HG03060 (cell line): ENCODE data around the gene APOL2.
"Not testable (repeated sequence)": the region's sequence is repeated elsewhere in the genome, so short reads cannot be mapped to it uniquely, and the experiment has no call there.

Source experiments
- ATAC-seq: cut with Tn5 transposase; IDR thresholded peaks from one replicate; pipeline ENCODE4 v1.9.1; 2021; ENCODE audit warnings: low read depth, moderate number of reproducible peaks; ENCODE audit not compliant: unreplicated experiment

Gene APOL2

DNA sequence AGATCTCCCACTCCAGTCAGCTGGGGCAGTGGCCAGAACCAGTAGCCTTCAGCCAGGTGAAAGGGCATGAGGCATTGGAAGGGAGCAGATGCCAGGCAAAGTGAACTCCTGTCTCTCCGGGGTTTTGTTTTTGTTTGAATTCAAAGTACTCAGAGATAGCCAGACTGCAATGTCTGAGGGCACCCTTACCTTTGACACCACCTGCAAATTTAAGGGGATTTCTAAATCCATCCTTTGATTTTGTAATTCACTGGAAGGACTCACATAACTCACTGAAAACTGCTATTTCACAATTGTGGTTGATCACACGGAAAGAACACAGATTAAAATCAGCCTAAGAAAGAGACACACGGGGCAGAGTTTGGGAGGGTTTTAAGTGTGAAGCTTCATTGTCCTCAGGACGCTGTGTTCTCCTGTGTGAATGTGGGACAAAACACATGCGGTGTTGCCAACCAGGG is 23.9 kb upstream of the APOL2 start:
- ATAC-seq = not testable (repeated sequence)

GRCh38 chr22:36262307-36262706 is 23.0 kb upstream of the APOL2 start:
- ATAC-seq = not testable (repeated sequence)

DNA sequence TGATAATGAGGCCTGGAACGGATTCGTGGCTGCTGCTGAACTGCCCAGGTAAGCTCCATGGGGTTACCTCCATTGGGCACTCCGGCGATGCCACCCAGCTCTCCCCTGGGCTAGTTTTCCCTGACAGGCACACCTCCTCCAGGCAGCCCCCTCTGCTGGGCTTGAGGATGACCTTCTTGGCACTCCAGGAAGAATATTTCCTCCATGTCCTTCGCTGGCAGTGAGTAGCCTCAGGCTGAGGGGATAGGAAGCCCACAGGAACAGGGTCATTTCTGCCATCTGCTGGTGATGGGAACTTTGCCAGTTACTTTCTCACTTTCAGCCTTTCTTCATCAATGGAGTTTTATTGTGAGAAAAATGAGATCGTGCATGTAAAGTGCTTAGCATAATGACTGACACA is 22.3 kb upstream of the APOL2 start:
- not testable (repeated sequence) for ATAC-seq

DNA sequence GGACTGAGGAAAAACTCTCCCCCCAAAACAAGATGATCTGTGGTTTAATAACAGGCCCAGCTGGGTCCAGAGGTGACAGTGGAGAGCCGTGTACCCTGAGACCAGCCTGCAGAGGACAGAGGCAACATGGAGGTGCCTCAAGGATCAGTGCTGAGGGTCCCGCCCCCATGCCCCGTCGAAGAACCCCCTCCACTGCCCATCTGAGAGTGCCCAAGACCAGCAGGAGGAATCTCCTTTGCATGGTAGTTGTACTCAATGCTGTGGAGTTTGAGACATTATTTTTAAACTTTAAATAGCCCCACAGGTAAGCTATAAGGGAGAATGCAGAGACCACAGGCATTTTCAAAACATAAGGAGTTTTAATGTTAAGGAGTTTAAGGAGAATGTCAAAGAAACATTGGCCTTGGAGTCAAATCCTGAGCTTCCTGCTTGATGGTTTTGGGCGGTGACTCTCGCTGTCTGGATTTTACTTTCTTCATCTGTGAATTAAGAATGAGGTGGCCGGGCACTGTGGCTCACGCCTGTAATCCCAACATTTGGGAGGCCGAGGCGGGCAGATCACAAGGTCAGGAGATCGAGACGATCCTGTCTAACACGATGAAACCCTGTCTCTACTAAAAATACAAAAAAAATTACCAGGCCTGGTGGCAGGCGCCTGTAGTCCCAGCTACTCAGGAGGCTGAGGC is 20.4 kb upstream of the APOL2 start:
- no peak for ATAC-seq

DNA sequence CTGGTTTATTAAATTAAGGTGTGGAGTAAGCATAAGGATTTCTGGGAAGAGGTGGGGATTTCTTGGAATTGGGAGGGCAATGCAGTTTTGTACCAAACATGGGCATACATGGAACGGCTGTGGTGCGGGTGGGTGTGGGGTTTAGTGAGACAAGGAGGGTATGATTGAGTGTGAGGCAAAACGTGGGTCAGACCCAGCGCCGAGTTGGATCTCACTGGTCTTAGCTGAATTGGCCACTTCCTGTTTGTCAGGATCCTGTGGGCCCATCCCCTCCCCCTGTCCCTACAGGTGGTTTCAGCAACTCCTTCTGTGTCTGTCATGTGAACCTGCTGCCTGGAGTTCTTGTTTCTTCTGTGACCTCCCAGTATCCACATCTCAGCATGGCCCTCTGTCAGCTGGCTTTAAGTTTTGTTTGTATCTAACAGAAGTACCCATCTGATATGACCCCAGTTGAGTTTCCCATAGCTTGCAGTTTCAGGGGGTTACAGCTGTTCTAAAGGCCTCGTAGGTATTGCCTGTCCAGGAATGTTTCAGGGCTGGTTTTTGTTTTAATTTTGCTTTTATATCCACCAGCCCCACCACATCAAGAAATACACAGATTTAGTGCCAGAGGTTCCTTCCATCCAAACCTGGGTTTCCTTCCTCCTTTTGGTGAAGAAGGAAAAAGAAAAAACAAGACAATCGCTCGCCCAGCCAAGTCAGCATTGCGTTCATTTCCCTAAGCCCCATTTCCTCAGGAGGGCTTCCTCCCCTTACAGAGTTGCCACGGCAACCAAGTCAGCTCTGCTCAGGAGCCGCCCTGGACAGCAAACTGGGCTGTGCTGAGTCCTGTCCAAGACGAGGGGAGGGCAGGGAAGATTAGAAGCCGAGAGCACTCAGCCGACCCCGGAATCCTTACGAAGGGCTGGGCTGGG is 19.6 kb upstream of the APOL2 start:
- ATAC-seq = no peak

GRCh38 chr22:36257948-36258670 is 18.8 kb upstream of the APOL2 start:
- ATAC-seq = no peak

- ATAC-seq = no peak
Observed at GRCh38 chr22:36257308-36257707, 18.0 kb upstream of the APOL2 start.

- ATAC-seq = no peak
Observed at GRCh38 chr22:36256478-36256877, 17.2 kb upstream of the APOL2 start.

GRCh38 chr22:36255572-36255971 is 16.2 kb upstream of the APOL2 start:
- not testable (repeated sequence) for ATAC-seq

GRCh38 chr22:36253523-36254490 is 14.5 kb upstream of the APOL2 start:
- ATAC-seq = no peak

DNA sequence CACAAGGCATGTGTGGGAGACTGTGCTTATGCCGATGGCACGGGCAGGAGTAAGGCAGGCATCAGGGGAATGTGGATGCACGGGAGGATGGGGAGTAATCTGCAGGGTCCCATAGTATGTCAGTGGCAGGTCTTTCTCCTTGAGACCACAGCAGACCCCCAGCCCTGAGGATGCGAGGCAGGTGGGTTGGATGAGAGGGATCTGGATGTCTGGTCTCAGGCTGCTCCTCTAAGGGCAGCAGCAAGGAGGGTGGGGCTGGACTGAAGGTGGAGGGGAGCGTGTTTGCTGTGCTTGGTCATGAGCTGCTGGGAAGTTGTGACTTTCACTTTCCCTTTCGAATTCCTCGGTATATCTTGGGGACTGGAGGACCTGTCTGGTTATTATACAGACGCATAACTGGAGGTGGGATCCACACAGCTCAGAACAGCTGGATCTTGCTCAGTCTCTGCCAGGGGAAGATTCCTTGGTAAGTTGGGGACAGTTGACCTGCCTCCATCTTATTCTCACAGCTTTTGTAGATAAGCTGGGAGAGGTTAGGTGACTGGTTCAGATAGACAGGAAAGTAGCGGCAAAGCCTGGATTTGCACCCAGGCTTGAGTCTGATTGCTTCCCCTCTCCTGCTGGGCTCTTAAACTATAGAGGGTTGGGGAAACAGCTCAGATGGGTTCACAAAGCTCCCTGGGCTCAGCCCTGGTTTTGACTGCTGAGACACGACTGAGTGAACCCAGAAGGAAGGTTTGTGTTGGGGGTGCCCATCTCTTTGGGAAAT is 13.6 kb upstream of the APOL2 start, which contains the start of gene APOL1:
APOL1 (plus strand) TSS at position 380 of the 769 bp plus-strand sequence. CDS start 1,823 bp downstream, outside the sequence.
- ATAC-seq = no peak

DNA sequence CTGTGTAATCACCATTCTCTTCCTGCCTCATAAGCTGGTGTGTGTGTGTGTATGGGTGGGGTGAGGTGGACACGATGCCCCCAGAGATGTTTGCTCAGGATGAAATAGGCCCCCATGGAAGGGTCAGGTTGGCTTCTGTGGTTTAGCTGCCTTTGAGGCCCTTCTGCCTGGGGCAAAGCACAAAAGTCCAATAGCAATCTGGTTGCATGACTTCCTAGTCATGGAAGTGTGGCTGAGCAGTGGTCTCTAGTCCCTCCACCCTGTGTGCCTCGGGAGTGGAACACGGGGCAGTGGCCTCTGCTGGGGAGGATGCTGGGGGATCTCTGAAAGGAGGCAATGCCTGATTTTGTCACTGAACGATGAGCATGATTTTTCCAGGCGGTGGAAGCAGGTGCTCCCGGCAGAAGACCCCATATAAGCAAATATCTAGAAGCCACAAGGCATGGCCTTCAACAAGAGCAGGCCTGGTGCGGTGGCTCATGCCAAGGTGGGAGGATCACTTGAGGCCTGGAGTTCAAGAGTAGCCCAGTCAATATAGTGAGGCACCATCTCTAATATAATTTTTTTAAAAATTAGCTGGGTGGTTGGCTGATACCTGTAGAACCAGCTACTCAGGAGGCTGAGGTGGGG is 12.8 kb upstream of the APOL2 start:
- ATAC-seq = not testable (repeated sequence)

GRCh38 chr22:36250292-36250960 is 11.1 kb upstream of the APOL2 start:
- not testable (repeated sequence) for ATAC-seq

DNA sequence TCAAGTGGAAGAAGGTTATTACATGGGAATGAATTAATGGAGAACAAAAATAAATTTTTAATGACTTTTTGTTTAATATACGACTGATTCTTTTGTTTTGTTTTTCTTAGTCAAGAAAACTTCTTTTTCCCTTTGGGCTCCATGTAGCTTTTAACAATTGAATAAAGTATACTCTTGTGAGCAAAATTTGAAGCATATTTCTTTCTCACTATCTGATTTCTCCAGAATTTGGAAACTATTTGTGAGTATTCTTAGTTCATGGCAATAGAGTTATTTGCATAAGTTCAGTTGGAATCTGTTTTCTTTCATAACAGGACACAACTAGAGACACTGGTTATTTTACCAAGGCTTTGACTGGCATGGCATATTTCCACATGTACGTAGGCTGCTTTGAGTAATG is 9.8 kb upstream of the APOL2 start:
- no peak for ATAC-seq

- no peak for ATAC-seq
Observed at GRCh38 chr22:36247955-36248354, 8.6 kb upstream of the APOL2 start.

DNA sequence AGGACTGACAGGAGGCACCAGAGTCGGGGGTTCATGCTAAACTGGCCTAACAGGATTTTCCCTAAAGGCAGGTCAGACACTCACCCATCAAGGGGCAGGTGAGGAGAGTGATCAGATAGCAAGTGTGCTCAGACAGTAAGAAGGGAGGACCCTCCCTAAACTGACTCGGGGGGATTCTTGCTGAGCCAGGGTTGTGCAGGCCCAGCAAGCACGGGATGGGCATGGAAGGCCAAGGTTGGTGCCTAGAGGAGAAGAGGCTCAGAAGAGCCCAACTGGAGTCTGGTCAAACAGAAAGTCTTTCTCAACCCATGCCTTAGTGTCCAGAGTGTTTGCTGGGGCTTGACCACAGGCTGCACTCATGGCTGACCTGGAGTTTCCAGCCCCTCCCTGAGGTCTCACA is 7.4 kb upstream of the APOL2 start:
- ATAC-seq = no peak

- no peak for ATAC-seq
Observed at GRCh38 chr22:36245805-36246356, 6.6 kb upstream of the APOL2 start.
